Metanephros (tissue), 2 donors: ENCODE data around the gene LYZL6. TPM values are rescaled to one million over a fixed set of nuclear protein-coding genes. Genes with fewer than 3 reads are reported as not detected.

ENCODE experiments used
- small RNA-seq: library from RNA; depleted of rRNA; stranded (forward); fragments of <200 nt; gene quantifications from one replicate; pipeline ENCODE3, GENCODE V24; 2014; ENCODE audit warnings: low replicate concordance
- total RNA-seq: library from RNA; depleted of rRNA; stranded (reverse); fragments of >200 nt; gene quantifications from one replicate; pipeline ENCODE4 v1.2.3, GENCODE V29; 2014

The LYZL6 gene
- total RNA-seq = not detected

GRCh38 chr17:35943537-35943936 lies at the start of gene LYZL6:
TSS of gene LYZL6 (minus strand) at chr17:35943713. CDS start at chr17:35939356, 4,357 bp downstream.

GRCh38 chr17:35986643-35987042 lies 43.1 kb upstream of the LYZL6 start, which contains the start of gene CCL14:
TSS of gene CCL14 (minus strand) at chr17:35986729. CDS start at chr17:35986649, 80 bp downstream.

DNA sequence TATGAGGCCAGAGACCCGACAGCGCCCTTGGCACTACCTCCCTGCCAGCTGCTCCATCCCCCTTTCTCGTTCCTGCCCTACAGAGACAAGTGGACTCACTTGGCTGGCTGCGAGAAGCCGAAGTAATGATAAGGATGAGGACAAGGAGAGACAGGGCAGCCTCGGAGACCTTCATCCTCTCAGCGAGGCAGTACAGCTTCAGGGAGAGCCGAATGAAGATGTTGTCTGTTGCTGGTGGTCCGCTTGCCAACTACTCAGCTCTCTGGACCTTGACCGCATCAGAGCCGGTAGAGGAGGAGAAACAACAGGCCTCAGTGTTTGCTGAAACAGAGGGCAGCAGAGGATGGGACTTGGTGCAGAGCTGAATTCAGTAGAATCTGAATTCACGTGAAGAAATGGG lies 37.7 kb upstream of the LYZL6 start, which contains the start of gene CCL16:
CCL16 (minus strand) TSS at position 252 of the 400 bp plus-strand sequence; CDS start at position 175, 77 bp downstream.

DNA sequence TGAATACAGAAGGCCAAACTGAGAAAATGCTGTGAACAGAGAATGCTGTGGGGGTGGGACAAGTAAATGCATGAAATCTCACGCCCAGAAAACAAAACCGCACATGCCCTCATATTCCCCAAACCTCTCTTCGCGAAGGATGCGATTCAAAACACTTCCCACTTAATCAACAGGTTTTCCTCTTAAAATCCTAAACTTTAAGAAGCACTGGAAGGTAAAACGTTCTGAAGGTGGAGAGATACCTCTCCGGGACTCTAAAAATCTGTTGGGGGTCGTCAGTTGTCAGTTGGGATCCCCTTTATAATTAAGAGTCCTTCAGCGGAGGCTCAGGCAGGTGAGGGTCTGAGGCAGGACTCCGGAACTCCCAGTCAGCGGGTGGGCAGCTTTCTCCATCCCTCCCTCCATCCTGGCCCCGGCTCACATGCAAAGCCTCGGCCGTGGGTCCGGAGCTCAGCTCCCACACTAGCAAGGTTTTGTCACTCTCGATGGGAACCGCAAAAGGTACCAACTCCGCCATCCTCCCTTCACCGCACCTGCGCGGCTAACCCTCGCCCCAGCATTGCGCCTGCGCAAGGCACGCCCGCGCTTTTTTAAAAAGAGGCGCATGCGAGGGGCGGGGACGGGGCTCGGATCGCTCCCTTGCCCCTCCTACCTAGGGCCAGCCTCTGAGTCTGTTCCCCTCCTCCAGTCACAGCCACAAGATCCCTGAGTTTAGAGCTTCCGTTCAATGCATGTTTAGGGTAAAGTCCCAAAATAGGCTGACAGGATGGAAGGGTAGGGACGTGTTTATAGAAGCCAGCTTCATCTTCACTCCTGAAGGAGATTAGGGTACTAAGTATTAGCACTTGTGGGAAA lies 13.1 kb downstream of the LYZL6 start, which contains the start of gene RDM1:
RDM1 (minus strand) TSS at position 563 of the 855 bp plus-strand sequence; CDS start at position 517, 46 bp downstream.

Small RNA genes lying within 50 kb of the gene (small RNA-seq; reads per million reads assigned to genes)
- gene RF00100 = 6,050 reads per million, percentile 100 among the genes with 10 or more reads in this experiment

Other genes starting within 250 kb of the LYZL6 start
- gene RASL10B, start 212.1 kb downstream of the LYZL6 start, total RNA-seq = 8.5 TPM
- gene GAS2L2, start 190.5 kb downstream of the LYZL6 start, total RNA-seq = 0.06 TPM
- not detected for gene C17orf50, start 182.8 kb downstream of the LYZL6 start, total RNA-seq
- gene MMP28, start 148.1 kb downstream of the LYZL6 start, total RNA-seq = 4.0 TPM
- gene TAF15, start 134.2 kb downstream of the LYZL6 start, total RNA-seq = 92.2 TPM
- not detected for gene HEATR9, start 74.8 kb downstream of the LYZL6 start, total RNA-seq
- 2.2 TPM for gene CCL5, start 63.4 kb downstream of the LYZL6 start, total RNA-seq
- gene RDM1, start 12.9 kb downstream of the LYZL6 start, total RNA-seq = 0.93 TPM
- gene CCL16, start 37.8 kb upstream of the LYZL6 start, total RNA-seq = not detected
- gene CCL14, start 43.0 kb upstream of the LYZL6 start, total RNA-seq = 6.8 TPM
- gene CCL15, start 57.8 kb upstream of the LYZL6 start, total RNA-seq = 1.2 TPM
- gene CCL23, start 74.3 kb upstream of the LYZL6 start, total RNA-seq = 0.35 TPM
- gene CCL18, start 120.6 kb upstream of the LYZL6 start, total RNA-seq = not detected
- gene CCL3, start 146.4 kb upstream of the LYZL6 start, total RNA-seq = 5.2 TPM
- gene CCL4, start 160.1 kb upstream of the LYZL6 start, total RNA-seq = 6.0 TPM
- 4.0 TPM for gene TBC1D3B, start 232.9 kb upstream of the LYZL6 start, total RNA-seq